GM15510 (cell line): ENCODE measurements around the gene SLC16A1.
A peak's percentile ranks its signal among the peaks of the same experiment; 100 is the strongest.

ENCODE experiments used
- POLR2A ChIP-seq: IDR thresholded peaks from 3 replicates; pipeline ENCODE4 v1.6.1; 2011; ENCODE audit warnings: borderline replicate concordance; ENCODE audit not compliant: insufficient read length; ENCODE audit errors: extremely low read depth

SLC16A1 gene

GRCh38 chr1:112955773-112956543, at the start of gene SLC16A1:
TSS of gene SLC16A1 (minus strand) at chr1:112956196. CDS start at chr1:112929308, 26,888 bp downstream.
- TF ChIP-seq POLR2A = peak; percentile 99

- no peak for TF ChIP-seq POLR2A
Observed at GRCh38 chr1:113003751-113004690, 48.0 kb upstream of the SLC16A1 start.

GRCh38 chr1:113002297-113002696, 46.3 kb upstream of the SLC16A1 start:
- no peak for TF ChIP-seq POLR2A

- TF ChIP-seq POLR2A = no peak
Observed at GRCh38 chr1:112998592-112999235, 42.7 kb upstream of the SLC16A1 start.

GRCh38 chr1:112997781-112998180, 41.8 kb upstream of the SLC16A1 start:
- no peak for TF ChIP-seq POLR2A

- no peak for TF ChIP-seq POLR2A
Observed at GRCh38 chr1:112995890-112996289, 39.9 kb upstream of the SLC16A1 start.

GRCh38 chr1:112992780-112993179, 36.8 kb upstream of the SLC16A1 start:
- no peak for TF ChIP-seq POLR2A

GRCh38 chr1:112991402-112992120, 35.6 kb upstream of the SLC16A1 start:
- no peak for TF ChIP-seq POLR2A

- TF ChIP-seq POLR2A = no peak
Observed at GRCh38 chr1:112990271-112990670, 34.3 kb upstream of the SLC16A1 start.

- no peak for TF ChIP-seq POLR2A
Observed at GRCh38 chr1:112988367-112988766, 32.4 kb upstream of the SLC16A1 start.

GRCh38 chr1:112985123-112985522, 29.1 kb upstream of the SLC16A1 start:
- no peak for TF ChIP-seq POLR2A

GRCh38 chr1:112983537-112984131, 27.6 kb upstream of the SLC16A1 start:
- no peak for TF ChIP-seq POLR2A

- TF ChIP-seq POLR2A = no peak
Observed at GRCh38 chr1:112982853-112983536, 27.0 kb upstream of the SLC16A1 start.

GRCh38 chr1:112982328-112982727, 26.3 kb upstream of the SLC16A1 start:
- TF ChIP-seq POLR2A = no peak

GRCh38 chr1:112981426-112981825, 25.4 kb upstream of the SLC16A1 start:
- TF ChIP-seq POLR2A = no peak
